A673 (cell line): Measurements from ENCODE around the gene CCDC157.

ENCODE experiments used
- EZH2 ChIP-seq: fragments of 200-600 bp; sonication (generic); IDR thresholded peaks from 2 replicates; pipeline ENCODE4 v1.6.1; 2017; ENCODE audit warnings: borderline replicate concordance, low read depth, mild to moderate bottlenecking, mixed read lengths, antibody characterized with exemption, low read length; ENCODE audit not compliant: poor library complexity, severe bottlenecking
- TF ChIP-seq, protein P1 (sequence below): fragments of 300-800, 200-600 bp; sonication (generic); conservative IDR thresholded peaks from 2 replicates; pipeline ENCODE4 v1.5.1; 2017; ENCODE audit warnings: low read depth, mild to moderate bottlenecking, antibody characterized with exemption, low read length, moderate library complexity, mixed read lengths

- TF ChIP-seq, protein P1, sequence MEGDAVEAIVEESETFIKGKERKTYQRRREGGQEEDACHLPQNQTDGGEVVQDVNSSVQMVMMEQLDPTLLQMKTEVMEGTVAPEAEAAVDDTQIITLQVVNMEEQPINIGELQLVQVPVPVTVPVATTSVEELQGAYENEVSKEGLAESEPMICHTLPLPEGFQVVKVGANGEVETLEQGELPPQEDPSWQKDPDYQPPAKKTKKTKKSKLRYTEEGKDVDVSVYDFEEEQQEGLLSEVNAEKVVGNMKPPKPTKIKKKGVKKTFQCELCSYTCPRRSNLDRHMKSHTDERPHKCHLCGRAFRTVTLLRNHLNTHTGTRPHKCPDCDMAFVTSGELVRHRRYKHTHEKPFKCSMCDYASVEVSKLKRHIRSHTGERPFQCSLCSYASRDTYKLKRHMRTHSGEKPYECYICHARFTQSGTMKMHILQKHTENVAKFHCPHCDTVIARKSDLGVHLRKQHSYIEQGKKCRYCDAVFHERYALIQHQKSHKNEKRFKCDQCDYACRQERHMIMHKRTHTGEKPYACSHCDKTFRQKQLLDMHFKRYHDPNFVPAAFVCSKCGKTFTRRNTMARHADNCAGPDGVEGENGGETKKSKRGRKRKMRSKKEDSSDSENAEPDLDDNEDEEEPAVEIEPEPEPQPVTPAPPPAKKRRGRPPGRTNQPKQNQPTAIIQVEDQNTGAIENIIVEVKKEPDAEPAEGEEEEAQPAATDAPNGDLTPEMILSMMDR: no peak
- TF ChIP-seq EZH2: no peak
Measured at GRCh38 chr22:30332994-30333706, 23.7 kb upstream of the CCDC157 start.
